NCI-H2029 (cell line): ENCODE measurements around the gene COCH.
"Not testable (repeated sequence)": the region's sequence is repeated elsewhere in the genome, so short reads cannot be mapped to it uniquely, and the experiment has no call there.

Experiments
- DNase-seq: peaks from one replicate; lab custom pipeline; 2025; lab: John Stamatoyannopoulos, UW

The COCH gene

GRCh38 chr14:30928462-30928861 is 54.1 kb downstream of the COCH start:
- DNase-seq = no peak

GRCh38 chr14:30933937-30934336 is 59.6 kb downstream of the COCH start:
- not testable (repeated sequence) for DNase-seq

GRCh38 chr14:30935445-30935844 is 61.1 kb downstream of the COCH start:
- DNase-seq = no peak

- DNase-seq = no peak
These were observed 64.3 kb downstream of the COCH start for GRCh38 chr14:30938617-30939016.
